GM18508 (cell line): ENCODE data around the gene SORCS2.

ENCODE experiments used
- ATAC-seq: cut with Tn5 transposase; IDR thresholded peaks from one replicate; pipeline ENCODE4 v1.9.1; 2021; ENCODE audit warnings: moderate number of reproducible peaks; ENCODE audit not compliant: insufficient read depth, unreplicated experiment

Gene SORCS2

DNA sequence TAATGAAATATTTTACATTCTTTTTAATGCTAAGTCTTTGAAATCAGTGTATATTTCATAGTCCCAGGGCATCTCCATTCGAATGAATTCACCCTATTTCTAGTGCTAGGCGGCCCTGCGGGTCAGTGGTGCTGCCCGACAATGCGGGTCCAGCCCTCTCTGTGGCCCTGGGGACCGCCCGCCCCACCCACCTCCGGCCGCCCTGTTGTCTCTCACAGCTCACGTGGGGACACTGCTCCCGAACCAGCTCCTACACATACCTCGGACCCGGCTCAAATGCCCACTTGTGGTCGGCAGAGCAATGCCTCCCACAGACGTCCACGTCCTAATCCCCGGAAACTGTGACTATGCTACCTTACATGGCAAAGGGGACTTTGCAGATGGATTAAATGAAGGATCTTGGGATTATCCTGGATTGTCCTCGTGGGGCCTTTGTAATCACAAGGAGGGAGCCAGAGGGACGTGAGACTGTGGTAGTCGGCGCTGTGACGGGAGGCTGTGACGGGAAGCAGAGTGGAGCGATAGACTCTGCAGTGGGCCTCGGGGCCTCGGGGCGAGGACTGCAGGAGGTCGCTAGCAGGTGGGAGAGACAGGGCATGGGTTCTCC lies 334.7 kb downstream of the SORCS2 start:
- ATAC-seq = no peak

- no peak for ATAC-seq
Measured at GRCh38 chr4:7529368-7530080, 337.2 kb downstream of the SORCS2 start.

- ATAC-seq = no peak
Measured at GRCh38 chr4:7530082-7530481, 337.7 kb downstream of the SORCS2 start.

DNA sequence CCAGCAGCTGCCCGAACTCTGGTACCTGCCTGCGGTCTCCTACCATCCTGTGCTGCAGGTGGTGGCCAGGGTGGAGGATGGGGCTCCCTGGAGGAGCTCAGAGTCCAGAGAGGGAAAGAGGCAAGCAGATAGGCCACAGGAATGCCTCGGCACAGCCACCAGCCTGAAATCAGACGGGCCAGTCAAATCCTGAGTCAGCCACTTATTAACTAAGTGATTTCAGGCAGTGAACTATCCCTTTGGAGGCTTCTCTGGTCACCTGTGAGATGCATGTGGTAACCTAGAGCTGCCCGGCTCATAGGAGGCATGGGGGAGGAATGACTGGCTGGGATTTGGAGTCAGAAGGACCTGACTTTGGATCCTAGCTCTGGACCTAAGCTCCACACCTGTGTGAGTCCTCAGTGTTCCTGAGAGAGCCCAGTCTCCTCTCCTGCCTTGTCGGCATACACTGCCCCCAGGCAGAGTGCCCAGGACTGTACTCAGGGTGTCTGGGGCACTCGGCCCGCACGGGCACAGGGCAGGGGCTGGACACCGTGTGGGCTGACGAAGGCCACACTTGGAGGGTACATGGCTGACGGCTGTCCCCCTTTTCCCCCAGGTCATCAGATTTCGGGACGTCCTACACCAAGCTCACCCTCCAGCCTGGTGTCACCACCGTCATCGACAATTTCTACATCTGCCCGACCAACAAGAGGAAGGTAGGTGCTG lies 338.7 kb downstream of the SORCS2 start:
- no peak for ATAC-seq

- ATAC-seq = no peak
Measured at GRCh38 chr4:7531640-7531994, 339.3 kb downstream of the SORCS2 start.

- no peak for ATAC-seq
Measured at GRCh38 chr4:7532043-7532442, 339.7 kb downstream of the SORCS2 start.

DNA sequence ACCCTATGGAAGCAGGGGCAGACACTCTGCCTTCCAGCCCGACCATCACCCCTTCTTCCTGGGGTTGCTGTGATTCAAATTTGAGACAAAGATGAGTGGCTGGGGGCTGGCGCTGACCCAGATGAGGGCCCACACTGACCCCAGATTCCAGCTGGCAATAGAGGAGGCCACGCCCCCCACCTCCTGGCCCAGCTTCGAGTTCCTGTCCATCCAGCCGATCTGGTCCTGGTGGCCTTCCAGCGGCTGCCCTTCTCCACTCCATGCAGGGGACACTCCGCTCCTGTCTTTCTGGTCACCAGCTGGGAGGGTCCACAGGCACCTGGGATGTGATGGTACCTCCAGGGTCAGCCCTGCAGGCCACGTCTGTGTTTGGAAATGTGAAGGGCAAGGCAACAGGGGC lies 340.9 kb downstream of the SORCS2 start:
- ATAC-seq = no peak

GRCh38 chr4:7535094-7535493 lies 342.8 kb downstream of the SORCS2 start:
- ATAC-seq = no peak

DNA sequence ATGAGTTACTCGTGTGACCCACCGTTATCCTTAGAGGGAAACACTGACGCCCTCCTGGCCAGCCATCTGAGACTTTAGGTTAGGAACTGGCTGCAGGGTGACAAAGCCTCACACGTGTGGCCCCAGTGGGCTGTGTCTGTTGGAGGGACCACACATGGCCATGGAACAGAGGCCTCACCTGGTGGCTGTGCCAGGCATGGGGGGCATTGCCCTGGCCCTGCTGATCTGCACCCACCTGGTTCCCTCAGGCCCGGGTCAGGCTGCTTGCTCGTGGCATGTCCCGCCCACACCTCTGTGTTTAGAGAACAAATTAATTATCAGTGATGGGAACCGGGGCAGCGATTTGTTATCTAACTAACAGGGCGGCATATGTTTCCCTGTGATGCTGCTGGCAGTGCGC lies 343.3 kb downstream of the SORCS2 start:
- ATAC-seq = no peak

GRCh38 chr4:7536876-7537275 lies 344.5 kb downstream of the SORCS2 start:
- no peak for ATAC-seq

GRCh38 chr4:7537853-7538400 lies 345.6 kb downstream of the SORCS2 start:
- no peak for ATAC-seq

DNA sequence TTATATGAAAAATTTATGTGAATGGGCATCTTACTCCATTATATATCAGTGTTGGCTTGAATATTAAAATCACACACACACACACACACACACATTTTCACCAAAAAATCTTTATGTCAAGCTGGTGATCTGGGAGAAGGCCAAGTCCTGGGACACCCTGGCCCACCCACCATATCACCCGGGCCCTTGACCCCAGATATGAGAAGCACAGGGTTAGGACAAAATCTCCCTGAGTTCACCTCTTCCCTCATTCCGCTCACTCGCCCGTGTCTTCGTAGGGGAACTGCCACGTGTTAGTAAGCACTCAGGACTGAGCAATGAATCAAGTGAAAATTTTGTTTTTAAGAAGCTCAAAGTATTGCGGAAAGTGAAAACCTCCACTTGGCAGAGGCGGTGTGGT lies 346.2 kb downstream of the SORCS2 start:
- ATAC-seq = no peak

- no peak for ATAC-seq
Measured at GRCh38 chr4:7539186-7539585, 346.8 kb downstream of the SORCS2 start.

- ATAC-seq = no peak
Measured at GRCh38 chr4:7539659-7540058, 347.3 kb downstream of the SORCS2 start.

GRCh38 chr4:7540206-7540605 lies 347.9 kb downstream of the SORCS2 start:
- no peak for ATAC-seq

DNA sequence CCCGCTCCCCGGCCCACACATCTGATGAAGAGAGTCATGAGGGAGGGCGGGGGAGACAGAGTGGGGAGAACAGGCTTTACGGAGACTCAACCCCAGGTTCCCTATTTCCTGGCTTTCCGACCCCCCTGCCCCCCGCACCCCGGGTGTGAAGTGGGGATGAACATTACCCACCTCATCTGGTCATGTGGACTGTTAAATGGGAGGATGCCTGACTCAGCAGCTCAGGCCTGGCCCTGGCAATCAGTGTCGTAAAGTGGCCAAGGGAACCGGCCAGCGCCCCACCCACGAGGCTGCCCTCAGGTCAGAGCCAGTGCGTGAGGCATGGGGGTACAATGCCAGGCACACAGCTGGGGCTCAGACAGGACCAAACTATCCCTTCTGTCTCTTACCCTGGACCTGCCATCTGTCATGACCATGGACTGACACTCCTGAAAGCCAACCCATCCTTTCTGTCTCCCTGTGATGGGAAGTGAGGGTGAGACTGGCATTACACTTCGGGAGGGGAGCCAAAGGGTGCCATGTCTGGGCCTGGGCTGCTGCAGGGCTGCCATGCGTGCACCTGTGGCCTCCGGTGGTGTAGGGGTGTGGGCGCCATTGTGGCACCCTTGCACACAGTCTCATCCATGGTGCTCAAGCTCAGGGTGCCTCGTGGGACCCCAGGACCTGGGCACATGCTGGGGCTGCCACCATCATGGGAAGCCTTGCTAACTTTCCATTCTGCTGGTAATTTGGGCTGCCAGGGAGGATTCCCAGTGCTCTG lies 348.5 kb downstream of the SORCS2 start:
- ATAC-seq = no peak

- no peak for ATAC-seq
Measured at GRCh38 chr4:7541414-7541810, 349.1 kb downstream of the SORCS2 start.

DNA sequence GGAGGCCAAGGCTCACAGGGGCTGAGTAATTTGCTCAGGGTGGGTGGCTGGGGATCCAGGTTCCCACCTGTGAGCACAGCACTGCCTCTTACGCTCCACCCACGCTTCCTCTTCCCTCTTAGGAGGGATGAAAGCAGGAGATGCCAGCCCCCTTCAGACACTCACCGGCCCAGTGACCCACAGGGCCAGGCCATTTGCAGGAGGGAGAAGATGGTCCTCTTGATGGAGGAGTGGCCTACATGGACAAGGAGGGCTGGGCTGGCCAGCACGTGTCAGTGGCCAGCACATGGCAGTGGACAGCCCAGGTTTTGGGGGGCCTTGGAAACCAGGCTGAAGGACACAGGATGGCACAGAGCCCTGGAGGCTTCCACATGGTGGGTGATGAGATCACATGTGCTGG lies 350.4 kb downstream of the SORCS2 start:
- ATAC-seq = no peak

GRCh38 chr4:7546152-7546808 lies 353.9 kb downstream of the SORCS2 start:
- no peak for ATAC-seq

GRCh38 chr4:7546809-7547367 lies 354.6 kb downstream of the SORCS2 start:
- ATAC-seq = no peak
